Bone marrow (tissue), 2 donors: ENCODE results near the gene COX6A1.

Experiments used
- DNase-seq, 2 donors: peaks; one replicate each; lab custom pipeline; 2025; lab: John Stamatoyannopoulos, UW

COX6A1 gene

GRCh38 chr12:120437735-120438494 lies at the start of gene COX6A1:
TSS of gene COX6A1 (plus strand) at chr12:120438113. CDS start at chr12:120438127, 14 bp downstream.
- DNase-seq = peak; percentile 72 to 97

GRCh38 chr12:120388691-120389481 lies 49.0 kb upstream of the COX6A1 start:
- no peak for DNase-seq

GRCh38 chr12:120390540-120391120 lies 47.3 kb upstream of the COX6A1 start:
- no peak for DNase-seq

- no peak for DNase-seq
Observed at GRCh38 chr12:120394483-120395367, 43.2 kb upstream of the COX6A1 start.

- DNase-seq = no peak
Observed at GRCh38 chr12:120397824-120398540, 39.9 kb upstream of the COX6A1 start.

- no peak for DNase-seq
Observed at GRCh38 chr12:120399531-120399930, 38.4 kb upstream of the COX6A1 start.

GRCh38 chr12:120402217-120402616 lies 35.7 kb upstream of the COX6A1 start:
- no peak for DNase-seq

- DNase-seq = no peak
Observed at GRCh38 chr12:120403869-120404268, 34.0 kb upstream of the COX6A1 start.

GRCh38 chr12:120404271-120404670 lies 33.6 kb upstream of the COX6A1 start:
- DNase-seq = no peak

GRCh38 chr12:120406069-120406468 lies 31.8 kb upstream of the COX6A1 start:
- no peak for DNase-seq

- no peak for DNase-seq
Observed at GRCh38 chr12:120406553-120406952, 31.4 kb upstream of the COX6A1 start.

GRCh38 chr12:120408771-120409170 lies 29.1 kb upstream of the COX6A1 start:
- DNase-seq = no peak

- no peak for DNase-seq
Observed at GRCh38 chr12:120412421-120412820, 25.5 kb upstream of the COX6A1 start.

- DNase-seq = no peak
Observed at GRCh38 chr12:120413901-120414695, 23.8 kb upstream of the COX6A1 start.

GRCh38 chr12:120416490-120417216 lies 21.3 kb upstream of the COX6A1 start:
- no peak for DNase-seq

- DNase-seq = no peak
Observed at GRCh38 chr12:120417917-120418580, 19.9 kb upstream of the COX6A1 start.

- DNase-seq = no peak
Observed at GRCh38 chr12:120421701-120422100, 16.2 kb upstream of the COX6A1 start.

GRCh38 chr12:120422892-120423456 lies 14.9 kb upstream of the COX6A1 start:
- DNase-seq = no peak

GRCh38 chr12:120425797-120426196 lies 12.1 kb upstream of the COX6A1 start:
- no peak for DNase-seq
